HG03571 (cell line): ENCODE results near the gene C12orf76.

ENCODE experiments used
- ATAC-seq: cut with Tn5 transposase; IDR thresholded peaks from one replicate; pipeline ENCODE4 v1.9.1; 2021; ENCODE audit not compliant: unreplicated experiment

C12orf76 gene

GRCh38 chr12:109996483-109996853, 51.9 kb downstream of the C12orf76 start:
- ATAC-seq, result no peak

GRCh38 chr12:109995686-109996482, 52.4 kb downstream of the C12orf76 start, which contains the start of gene GIT2:
GIT2 (minus strand) TSS chr12:109996368; CDS start chr12:109996224, 144 bp downstream.
- ATAC-seq, result peak; percentile 51

- no peak for ATAC-seq
These were observed 53.0 kb downstream of the C12orf76 start for GRCh38 chr12:109995361-109995685.

- no peak for ATAC-seq
These were observed 53.7 kb downstream of the C12orf76 start for GRCh38 chr12:109994401-109995175.

- no peak for ATAC-seq
These were observed 55.2 kb downstream of the C12orf76 start for GRCh38 chr12:109993091-109993490.

- ATAC-seq, result no peak
These were observed 56.7 kb downstream of the C12orf76 start for GRCh38 chr12:109991586-109991985.
